GM18861 (cell line): Measurements from ENCODE around the gene BCL3.
"Not testable (repeated sequence)": the region's sequence is repeated elsewhere in the genome, so short reads cannot be mapped to it uniquely, and the experiment has no call there.

ENCODE experiments used
- ATAC-seq: cut with Tn5 transposase; IDR thresholded peaks from one replicate; pipeline ENCODE4 v1.9.1; 2021; ENCODE audit not compliant: unreplicated experiment

BCL3 gene

GRCh38 chr19:44720945-44721344 is 27.6 kb upstream of the BCL3 start:
- no peak for ATAC-seq

- not testable (repeated sequence) for ATAC-seq
Observed at GRCh38 chr19:44721369-44721768, 27.1 kb upstream of the BCL3 start.

GRCh38 chr19:44722131-44723121 is 26.1 kb upstream of the BCL3 start:
- no peak for ATAC-seq

GRCh38 chr19:44723299-44723951 is 25.1 kb upstream of the BCL3 start:
- ATAC-seq, result peak; percentile 14

GRCh38 chr19:44723952-44724319 is 24.6 kb upstream of the BCL3 start:
- peak; percentile 49 for ATAC-seq

- ATAC-seq, result no peak
Observed at GRCh38 chr19:44725251-44725650, 23.3 kb upstream of the BCL3 start.

GRCh38 chr19:44725684-44726083 is 22.8 kb upstream of the BCL3 start:
- ATAC-seq, result no peak

GRCh38 chr19:44726465-44726864 is 22.0 kb upstream of the BCL3 start:
- ATAC-seq, result no peak

- ATAC-seq, result no peak
Observed at GRCh38 chr19:44728178-44728577, 20.3 kb upstream of the BCL3 start.

- no peak for ATAC-seq
Observed at GRCh38 chr19:44729516-44730033, 18.9 kb upstream of the BCL3 start.

GRCh38 chr19:44731081-44731480 is 17.4 kb upstream of the BCL3 start:
- ATAC-seq, result no peak

- no peak for ATAC-seq
Observed at GRCh38 chr19:44731622-44732021, 16.9 kb upstream of the BCL3 start.

GRCh38 chr19:44732235-44733014 is 16.1 kb upstream of the BCL3 start:
- no peak for ATAC-seq

- no peak for ATAC-seq
Observed at GRCh38 chr19:44734357-44734756, 14.2 kb upstream of the BCL3 start.

- no peak for ATAC-seq
Observed at GRCh38 chr19:44735011-44735410, 13.5 kb upstream of the BCL3 start.

- no peak for ATAC-seq
Observed at GRCh38 chr19:44737238-44738071, 11.1 kb upstream of the BCL3 start.

GRCh38 chr19:44738136-44738535 is 10.4 kb upstream of the BCL3 start:
- no peak for ATAC-seq

- no peak for ATAC-seq
Observed at GRCh38 chr19:44738603-44739558, 9.6 kb upstream of the BCL3 start.

- no peak for ATAC-seq
Observed at GRCh38 chr19:44740351-44740824, 8.1 kb upstream of the BCL3 start.
